ENCODE measurements around the gene ITGA1.
A peak's percentile ranks its signal among the peaks of the same experiment; 100 is the strongest.
"Not testable (repeated sequence)": the region's sequence is repeated elsewhere in the genome, so short reads cannot be mapped to it uniquely, and the experiment has no call there.

Gene ITGA1

GRCh38 chr5:52787600-52788504, at the start of gene ITGA1, which contains the start of gene PELO:
Gene ITGA1, plus strand, starts transcription at chr5:52787916. Its CDS starts 438 bp downstream, at chr5:52788354.
Gene PELO, plus strand, starts transcription at chr5:52787916. Its CDS starts 12,479 bp downstream, at chr5:52800395.
- peak; percentile 81 for DNase-seq (ENCODE audit: low read depth)

GRCh38 chr5:52738095-52738506, 49.6 kb upstream of the ITGA1 start:
- no peak for DNase-seq (ENCODE audit: low read depth)

GRCh38 chr5:52740007-52740406, 47.7 kb upstream of the ITGA1 start:
- no peak for DNase-seq (ENCODE audit: low read depth)

- DNase-seq (ENCODE audit: low read depth): no peak
Observed at GRCh38 chr5:52743012-52743411, 44.7 kb upstream of the ITGA1 start.

- no peak for DNase-seq (ENCODE audit: low read depth)
Observed at GRCh38 chr5:52743529-52743928, 44.2 kb upstream of the ITGA1 start.

GRCh38 chr5:52743970-52744369, 43.7 kb upstream of the ITGA1 start:
- no peak for DNase-seq (ENCODE audit: low read depth)

GRCh38 chr5:52744867-52745458, 42.8 kb upstream of the ITGA1 start:
- not testable (repeated sequence) for DNase-seq (ENCODE audit: low read depth)

- no peak for DNase-seq (ENCODE audit: low read depth)
Observed at GRCh38 chr5:52746539-52746938, 41.2 kb upstream of the ITGA1 start.

GRCh38 chr5:52748590-52748989, 39.1 kb upstream of the ITGA1 start:
- DNase-seq (ENCODE audit: low read depth): no peak

- DNase-seq (ENCODE audit: low read depth): no peak
Observed at GRCh38 chr5:52749666-52750065, 38.0 kb upstream of the ITGA1 start.

- no peak for DNase-seq (ENCODE audit: low read depth)
Observed at GRCh38 chr5:52751137-52751536, 36.6 kb upstream of the ITGA1 start.

- no peak for DNase-seq (ENCODE audit: low read depth)
Observed at GRCh38 chr5:52754051-52754450, 33.7 kb upstream of the ITGA1 start.

- DNase-seq (ENCODE audit: low read depth): no peak
Observed at GRCh38 chr5:52757527-52757926, 30.2 kb upstream of the ITGA1 start.

- no peak for DNase-seq (ENCODE audit: low read depth)
Observed at GRCh38 chr5:52758014-52758413, 29.7 kb upstream of the ITGA1 start.

GRCh38 chr5:52759331-52759730, 28.4 kb upstream of the ITGA1 start:
- DNase-seq (ENCODE audit: low read depth): no peak

GRCh38 chr5:52760695-52761366, 26.9 kb upstream of the ITGA1 start:
- no peak for DNase-seq (ENCODE audit: low read depth)

GRCh38 chr5:52767217-52767743, 20.4 kb upstream of the ITGA1 start:
- DNase-seq (ENCODE audit: low read depth): no peak

GRCh38 chr5:52767766-52768480, 19.8 kb upstream of the ITGA1 start:
- no peak for DNase-seq (ENCODE audit: low read depth)

- DNase-seq (ENCODE audit: low read depth): no peak
Observed at GRCh38 chr5:52769061-52769460, 18.7 kb upstream of the ITGA1 start.

GRCh38 chr5:52770287-52770939, 17.3 kb upstream of the ITGA1 start:
- no peak for DNase-seq (ENCODE audit: low read depth)

- DNase-seq (ENCODE audit: low read depth): no peak
Observed at GRCh38 chr5:52771343-52772039, 16.2 kb upstream of the ITGA1 start.
